ENCODE results near the gene CGNL1.

The CGNL1 gene

DNA sequence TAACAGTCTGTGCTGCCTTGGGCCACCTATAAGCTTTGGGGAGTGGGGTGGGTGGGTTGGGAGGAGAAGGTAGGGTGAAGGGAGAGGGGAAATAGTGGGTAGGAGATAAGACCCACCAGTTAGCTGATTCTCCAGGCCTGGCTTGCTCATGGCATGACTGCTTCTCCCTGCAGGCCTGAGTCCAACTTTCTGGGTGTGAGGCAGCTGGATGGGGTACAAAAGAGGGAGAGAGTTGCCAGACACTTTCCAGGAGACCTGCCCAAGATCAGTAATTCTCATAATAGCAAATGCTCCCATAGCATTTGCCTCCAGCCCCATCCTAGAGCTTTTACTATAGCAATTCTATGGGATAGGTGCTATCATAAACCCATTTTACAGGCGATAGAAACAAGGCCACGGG, 7.7 kb downstream of the CGNL1 start:
- Histone ChIP-seq H3K36me3 (ENCODE audit: control insufficient read depth, insufficient read depth, low read length) (no peaks in the 10 kb centered on the region), H3K4me3 (ENCODE audit: insufficient read depth, low read depth, low read length, poor library complexity, severe bottlenecking) (no peak overlapping the region), H3K27me3 (replicated peaks; ENCODE audit: control insufficient read depth, insufficient read depth, low read length, poor library complexity, severe bottlenecking) (no peaks in the 10 kb centered on the region), H3K4me1 (ENCODE audit: control insufficient read depth, insufficient read depth, low read length, poor library complexity, severe bottlenecking) (no peaks in the 10 kb centered on the region), H3K9me3 (ENCODE audit: control insufficient read depth, low read length) (no peaks in the 10 kb centered on the region), H3K27ac (ENCODE audit: insufficient read depth, low read length, poor library complexity, severe bottlenecking) (no peak overlapping the region)
- no peak for DNase-seq

DNA sequence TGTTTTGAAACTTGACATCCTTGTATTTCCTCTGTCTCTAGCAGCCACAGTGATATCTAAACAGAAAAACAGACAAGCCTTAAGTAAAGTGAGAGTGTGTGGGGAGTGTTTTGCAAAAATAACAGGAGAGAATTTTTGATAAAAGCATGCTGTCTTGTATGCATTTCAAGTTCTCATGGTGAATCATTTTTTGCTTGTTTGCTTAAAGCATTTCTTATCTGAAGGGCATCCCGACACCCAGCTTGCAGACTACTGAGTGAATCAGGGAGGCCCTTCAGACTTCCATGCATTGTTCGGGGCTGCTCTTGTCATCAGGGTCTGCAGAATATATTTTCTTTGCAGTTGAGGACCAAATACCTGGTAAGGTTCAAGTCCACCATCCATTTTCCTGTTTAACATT, 8.5 kb downstream of the CGNL1 start:
- Histone ChIP-seq H3K4me3 (ENCODE audit: insufficient read depth, low read depth, low read length, poor library complexity, severe bottlenecking) (no peak overlapping the region), H3K4me1 (ENCODE audit: control insufficient read depth, insufficient read depth, low read length, poor library complexity, severe bottlenecking) (no peaks in the 10 kb centered on the region), H3K27ac (ENCODE audit: insufficient read depth, low read length, poor library complexity, severe bottlenecking) (no peak overlapping the region), H3K27me3 (replicated peaks; ENCODE audit: control insufficient read depth, insufficient read depth, low read length, poor library complexity, severe bottlenecking) (no peaks in the 10 kb centered on the region), H3K36me3 (ENCODE audit: control insufficient read depth, insufficient read depth, low read length) (no peaks in the 10 kb centered on the region), H3K9me3 (ENCODE audit: control insufficient read depth, low read length) (no peaks in the 10 kb centered on the region)
- DNase-seq: no peak

DNA sequence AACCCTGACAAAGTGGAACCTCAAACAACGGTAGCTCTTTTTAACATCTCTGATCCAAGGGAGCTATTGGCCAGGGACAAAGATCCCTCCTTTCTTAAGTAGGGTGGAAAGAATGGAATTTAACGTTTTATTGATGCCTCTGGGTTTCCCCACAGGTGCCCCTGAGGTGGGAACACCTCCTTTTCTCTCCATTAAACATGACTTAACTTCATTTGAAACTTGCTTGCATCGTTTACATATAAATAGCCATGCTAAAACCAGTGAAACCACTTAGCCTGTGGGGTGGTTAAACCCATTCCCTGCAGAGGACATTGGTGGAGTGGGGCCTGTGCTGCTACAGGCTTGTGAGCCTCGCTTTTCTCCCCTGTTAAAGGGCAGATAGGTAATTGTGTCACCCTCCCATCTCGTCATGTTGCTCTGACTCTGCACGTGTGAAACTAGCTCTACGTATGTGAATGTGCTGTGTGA, 9.7 kb downstream of the CGNL1 start:
- no peaks in the 10 kb centered on the region for H3K36me3 ChIP-seq (ENCODE audit: control insufficient read depth, insufficient read depth, low read length)
- DNase-seq: no peak
- no peaks in the 10 kb centered on the region for H3K9me3 ChIP-seq (ENCODE audit: control insufficient read depth, low read length)
- no peak overlapping the region for H3K27ac ChIP-seq (ENCODE audit: insufficient read depth, low read length, poor library complexity, severe bottlenecking)
- no peaks in the 10 kb centered on the region for H3K27me3 ChIP-seq (replicated peaks; ENCODE audit: control insufficient read depth, insufficient read depth, low read length, poor library complexity, severe bottlenecking)
- no peak overlapping the region for H3K4me3 ChIP-seq (ENCODE audit: insufficient read depth, low read depth, low read length, poor library complexity, severe bottlenecking)
- H3K4me1 ChIP-seq (ENCODE audit: control insufficient read depth, insufficient read depth, low read length, poor library complexity, severe bottlenecking): no peaks in the 10 kb centered on the region

DNA sequence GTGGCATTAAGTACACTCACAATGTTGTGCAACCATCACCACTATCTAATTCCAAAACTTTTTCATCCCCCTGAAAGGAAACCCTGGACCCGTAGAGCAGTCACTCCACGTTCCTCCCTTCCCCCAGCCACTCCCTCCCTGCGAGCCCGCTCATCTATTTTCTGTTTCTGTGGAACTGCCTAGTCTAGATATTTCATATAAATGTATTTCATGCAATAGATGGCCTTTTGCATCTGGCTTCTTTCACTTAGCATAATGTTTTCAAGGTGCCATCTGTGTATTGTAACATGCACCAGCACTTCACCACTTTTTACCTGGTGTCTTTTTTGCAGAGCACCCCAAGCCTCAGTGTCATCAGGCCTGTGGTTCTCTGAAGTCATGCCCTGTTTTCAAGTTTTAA, 10.7 kb downstream of the CGNL1 start:
- no peaks in the 10 kb centered on the region for H3K4me1 ChIP-seq (ENCODE audit: control insufficient read depth, insufficient read depth, low read length, poor library complexity, severe bottlenecking)
- H3K27ac ChIP-seq (ENCODE audit: insufficient read depth, low read length, poor library complexity, severe bottlenecking): no peak overlapping the region
- no peak for DNase-seq
- no peaks in the 10 kb centered on the region for H3K9me3 ChIP-seq (ENCODE audit: control insufficient read depth, low read length)
- no peak overlapping the region for H3K4me3 ChIP-seq (ENCODE audit: insufficient read depth, low read depth, low read length, poor library complexity, severe bottlenecking)
- H3K27me3 ChIP-seq (replicated peaks; ENCODE audit: control insufficient read depth, insufficient read depth, low read length, poor library complexity, severe bottlenecking): no peaks in the 10 kb centered on the region
- no peaks in the 10 kb centered on the region for H3K36me3 ChIP-seq (ENCODE audit: control insufficient read depth, insufficient read depth, low read length)

DNA sequence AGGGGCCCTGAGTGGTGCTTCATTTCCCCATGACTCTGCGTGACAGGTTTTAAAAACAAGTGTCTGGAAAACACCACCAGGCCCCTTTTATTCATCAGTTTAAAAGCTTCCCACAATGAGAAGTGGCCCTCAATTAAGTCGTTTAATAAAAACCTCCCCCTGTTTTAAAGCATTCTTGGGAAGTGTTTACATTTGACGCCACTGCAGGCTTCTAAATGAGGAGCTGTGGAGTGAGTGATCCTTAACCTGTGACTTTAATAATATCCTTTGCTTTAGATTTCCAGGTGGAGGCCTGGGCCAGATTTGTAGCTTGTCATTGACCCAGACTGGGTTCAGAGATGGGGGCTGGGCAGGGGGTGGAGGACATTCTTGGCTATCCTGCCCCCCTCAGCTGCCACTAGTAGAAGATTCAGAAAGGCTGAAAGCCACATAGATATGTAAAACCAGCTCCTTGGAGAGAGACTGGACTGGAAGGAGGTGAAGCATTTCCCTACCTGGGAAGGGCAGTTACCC, 11.3 kb downstream of the CGNL1 start:
- Histone ChIP-seq H3K9me3 (ENCODE audit: control insufficient read depth, low read length) (no peaks in the 10 kb centered on the region), H3K4me3 (ENCODE audit: insufficient read depth, low read depth, low read length, poor library complexity, severe bottlenecking) (no peak overlapping the region), H3K27me3 (replicated peaks; ENCODE audit: control insufficient read depth, insufficient read depth, low read length, poor library complexity, severe bottlenecking) (no peaks in the 10 kb centered on the region), H3K27ac (ENCODE audit: insufficient read depth, low read length, poor library complexity, severe bottlenecking) (no peak overlapping the region), H3K36me3 (ENCODE audit: control insufficient read depth, insufficient read depth, low read length) (no peaks in the 10 kb centered on the region), H3K4me1 (ENCODE audit: control insufficient read depth, insufficient read depth, low read length, poor library complexity, severe bottlenecking) (no peaks in the 10 kb centered on the region)
- DNase-seq: no peak

DNA sequence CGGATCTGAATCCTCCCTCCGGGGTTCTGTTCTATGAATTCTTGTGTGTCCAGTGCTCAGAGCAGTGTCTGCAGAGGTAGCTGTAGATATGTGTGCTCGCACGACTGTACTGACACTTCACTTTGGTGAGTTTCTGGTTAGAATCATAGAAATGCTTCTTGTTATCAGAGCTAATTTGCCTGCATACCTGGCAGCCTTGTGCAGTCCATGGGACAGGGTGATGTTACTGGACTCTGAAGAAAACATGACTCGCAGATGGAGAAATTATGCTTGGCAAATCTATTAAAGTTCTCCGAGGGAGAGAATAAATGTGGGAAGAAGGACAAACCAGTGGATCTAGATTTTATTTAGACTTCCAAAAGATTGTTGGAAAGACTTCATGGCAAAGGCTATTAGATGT, 12.2 kb downstream of the CGNL1 start:
- no peaks in the 10 kb centered on the region for H3K9me3 ChIP-seq (ENCODE audit: control insufficient read depth, low read length)

DNA sequence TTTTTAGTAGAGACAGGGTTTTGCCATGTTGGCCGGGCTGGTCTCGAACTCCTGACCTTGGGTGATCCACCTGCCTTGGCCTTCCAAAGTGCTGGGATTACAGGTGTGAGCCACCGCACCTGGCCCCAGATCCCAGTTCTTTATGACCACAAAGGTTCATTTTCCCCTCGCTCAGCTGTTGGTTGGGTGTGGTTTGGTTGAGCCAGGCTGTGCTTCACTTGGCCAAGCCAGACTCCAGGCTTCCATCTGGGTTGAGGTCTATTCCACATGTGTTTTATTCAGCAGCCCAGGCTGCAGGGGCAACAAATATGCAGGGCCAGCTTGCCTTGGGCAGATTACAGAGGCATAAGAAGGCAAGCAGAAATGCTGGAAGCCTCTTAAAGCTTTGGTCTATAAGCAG, 13.7 kb downstream of the CGNL1 start:
- no peaks in the 10 kb centered on the region for H3K36me3 ChIP-seq (ENCODE audit: control insufficient read depth, insufficient read depth, low read length)
- H3K27ac ChIP-seq (ENCODE audit: insufficient read depth, low read length, poor library complexity, severe bottlenecking): no peak overlapping the region
- no peaks in the 10 kb centered on the region for H3K4me1 ChIP-seq (ENCODE audit: control insufficient read depth, insufficient read depth, low read length, poor library complexity, severe bottlenecking)
- H3K27me3 ChIP-seq (replicated peaks; ENCODE audit: control insufficient read depth, insufficient read depth, low read length, poor library complexity, severe bottlenecking): no peaks in the 10 kb centered on the region
- no peaks in the 10 kb centered on the region for H3K9me3 ChIP-seq (ENCODE audit: control insufficient read depth, low read length)
- no peak overlapping the region for H3K4me3 ChIP-seq (ENCODE audit: insufficient read depth, low read depth, low read length, poor library complexity, severe bottlenecking)
- DNase-seq: no peak

More for the DNA sequence above, 12.2 kb downstream of the CGNL1 start:
- no peaks in the 10 kb centered on the region for H3K36me3 ChIP-seq (ENCODE audit: control insufficient read depth, insufficient read depth, low read length)
- no peaks in the 10 kb centered on the region for H3K27me3 ChIP-seq (replicated peaks; ENCODE audit: control insufficient read depth, insufficient read depth, low read length, poor library complexity, severe bottlenecking)
- DNase-seq: no peak
- H3K4me3 ChIP-seq (ENCODE audit: insufficient read depth, low read depth, low read length, poor library complexity, severe bottlenecking): no peak overlapping the region
- no peaks in the 10 kb centered on the region for H3K4me1 ChIP-seq (ENCODE audit: control insufficient read depth, insufficient read depth, low read length, poor library complexity, severe bottlenecking)
- H3K27ac ChIP-seq (ENCODE audit: insufficient read depth, low read length, poor library complexity, severe bottlenecking): no peak overlapping the region

DNA sequence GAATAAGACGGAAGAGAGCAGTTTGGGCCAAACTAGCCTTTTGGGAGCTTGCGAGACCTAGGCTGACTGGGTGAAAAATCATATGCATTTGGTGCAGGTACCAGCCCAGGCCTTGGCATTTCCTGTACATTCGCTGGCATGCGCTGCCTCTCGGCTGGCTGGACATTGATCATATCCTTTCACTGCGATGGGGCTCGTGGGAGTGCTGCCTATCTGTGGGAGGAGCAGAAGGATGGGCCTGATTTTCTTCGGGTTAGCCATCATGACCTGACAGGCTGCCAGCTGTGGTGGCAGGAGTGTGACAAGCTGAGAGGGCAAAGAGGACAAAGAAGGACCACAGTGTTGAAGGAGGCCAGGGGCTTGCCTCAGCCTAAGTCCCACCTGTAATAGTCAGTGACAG, 14.3 kb downstream of the CGNL1 start:
- Histone ChIP-seq H3K4me3 (ENCODE audit: insufficient read depth, low read depth, low read length, poor library complexity, severe bottlenecking) (no peak overlapping the region), H3K36me3 (ENCODE audit: control insufficient read depth, insufficient read depth, low read length) (no peaks in the 10 kb centered on the region), H3K27ac (ENCODE audit: insufficient read depth, low read length, poor library complexity, severe bottlenecking) (no peak overlapping the region), H3K27me3 (replicated peaks; ENCODE audit: control insufficient read depth, insufficient read depth, low read length, poor library complexity, severe bottlenecking) (no peaks in the 10 kb centered on the region), H3K9me3 (ENCODE audit: control insufficient read depth, low read length) (no peaks in the 10 kb centered on the region), H3K4me1 (ENCODE audit: control insufficient read depth, insufficient read depth, low read length, poor library complexity, severe bottlenecking) (no peaks in the 10 kb centered on the region)
- DNase-seq: no peak

DNA sequence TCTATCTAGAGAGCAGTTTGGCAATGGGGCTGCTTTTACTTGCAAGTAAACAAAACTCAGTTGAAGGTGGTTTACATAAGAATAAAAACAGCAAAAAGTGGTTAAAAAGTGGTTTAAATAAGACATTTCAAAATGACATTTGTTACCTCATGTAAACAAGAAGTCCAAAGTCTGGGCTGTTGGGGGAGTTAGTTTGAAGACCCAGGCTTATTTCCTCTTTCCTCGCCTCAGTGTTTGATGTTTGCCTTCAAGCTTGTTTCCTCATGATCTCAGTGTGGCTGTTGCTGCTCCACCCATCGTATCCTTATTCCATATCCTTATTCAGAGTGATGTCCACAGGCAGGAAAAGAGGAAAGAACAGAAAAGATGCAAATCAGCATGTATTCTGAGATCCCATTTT, 15.2 kb downstream of the CGNL1 start:
- H3K9me3 ChIP-seq (ENCODE audit: control insufficient read depth, low read length): no peaks in the 10 kb centered on the region
- H3K4me3 ChIP-seq (ENCODE audit: insufficient read depth, low read depth, low read length, poor library complexity, severe bottlenecking): no peak overlapping the region
- H3K4me1 ChIP-seq (ENCODE audit: control insufficient read depth, insufficient read depth, low read length, poor library complexity, severe bottlenecking): no peaks in the 10 kb centered on the region
- H3K27ac ChIP-seq (ENCODE audit: insufficient read depth, low read length, poor library complexity, severe bottlenecking): no peak overlapping the region
- DNase-seq: no peak
- no peaks in the 10 kb centered on the region for H3K36me3 ChIP-seq (ENCODE audit: control insufficient read depth, insufficient read depth, low read length)
- H3K27me3 ChIP-seq (replicated peaks; ENCODE audit: control insufficient read depth, insufficient read depth, low read length, poor library complexity, severe bottlenecking): no peaks in the 10 kb centered on the region

DNA sequence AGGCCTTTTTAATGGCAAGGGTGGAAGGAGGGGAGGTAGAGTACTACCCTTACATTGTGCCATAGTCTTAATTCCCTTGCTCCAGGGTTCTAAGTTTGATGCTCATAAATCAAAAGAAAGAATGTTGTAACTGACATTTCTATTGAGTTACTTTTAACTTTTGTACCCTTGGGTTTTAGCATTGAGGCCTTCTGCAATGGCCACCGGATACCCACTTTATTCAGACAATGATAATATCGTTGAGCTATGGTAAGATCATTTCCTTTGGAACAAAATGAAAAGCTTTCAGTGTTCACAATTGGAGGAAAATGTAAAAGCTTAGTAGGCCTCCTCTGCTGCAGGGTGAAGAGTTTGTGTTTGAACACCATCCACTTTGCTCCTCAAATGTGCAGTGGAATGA, 16.8 kb downstream of the CGNL1 start:
- no peak overlapping the region for H3K27ac ChIP-seq (ENCODE audit: insufficient read depth, low read length, poor library complexity, severe bottlenecking)
- H3K36me3 ChIP-seq (ENCODE audit: control insufficient read depth, insufficient read depth, low read length): no peaks in the 10 kb centered on the region
- no peak for DNase-seq
- H3K4me1 ChIP-seq (ENCODE audit: control insufficient read depth, insufficient read depth, low read length, poor library complexity, severe bottlenecking): no peaks in the 10 kb centered on the region
- no peaks in the 10 kb centered on the region for H3K27me3 ChIP-seq (replicated peaks; ENCODE audit: control insufficient read depth, insufficient read depth, low read length, poor library complexity, severe bottlenecking)
- H3K9me3 ChIP-seq (ENCODE audit: control insufficient read depth, low read length): no peaks in the 10 kb centered on the region
- H3K4me3 ChIP-seq (ENCODE audit: insufficient read depth, low read depth, low read length, poor library complexity, severe bottlenecking): no peak overlapping the region

DNA sequence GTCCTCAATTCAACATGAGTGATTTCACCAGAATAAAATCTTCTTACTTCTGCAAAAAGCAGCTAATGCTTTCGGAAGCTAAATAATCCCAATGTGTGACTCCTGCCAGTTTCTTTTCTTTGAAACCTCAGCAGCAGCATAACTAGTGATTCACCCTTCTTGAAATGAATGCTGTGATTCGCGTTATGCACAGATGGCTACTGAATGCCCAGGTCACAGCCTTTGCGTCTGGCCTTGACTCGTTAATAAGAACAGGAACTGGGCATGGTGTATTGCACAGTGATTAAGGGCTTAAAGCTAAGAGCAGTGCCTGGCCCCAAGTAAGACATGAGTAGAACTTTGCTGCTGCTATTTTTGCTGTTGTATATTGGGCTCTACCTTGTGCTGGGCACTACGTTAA, 19.0 kb downstream of the CGNL1 start:
- Histone ChIP-seq H3K4me1 (ENCODE audit: control insufficient read depth, insufficient read depth, low read length, poor library complexity, severe bottlenecking) (no peaks in the 10 kb centered on the region), H3K27ac (ENCODE audit: insufficient read depth, low read length, poor library complexity, severe bottlenecking) (no peak overlapping the region), H3K27me3 (replicated peaks; ENCODE audit: control insufficient read depth, insufficient read depth, low read length, poor library complexity, severe bottlenecking) (no peaks in the 10 kb centered on the region), H3K9me3 (ENCODE audit: control insufficient read depth, low read length) (no peaks in the 10 kb centered on the region), H3K36me3 (ENCODE audit: control insufficient read depth, insufficient read depth, low read length) (no peaks in the 10 kb centered on the region), H3K4me3 (ENCODE audit: insufficient read depth, low read depth, low read length, poor library complexity, severe bottlenecking) (no peak overlapping the region)
- DNase-seq: no peak

Data from effector memory CD4-positive, alpha-beta T cell (primary cell).